Spleen (tissue), 7 donors: ENCODE data around the gene INSM1.

ENCODE experiments used
- POLR2AphosphoS5 ChIP-seq, 3 donors: sonication (generic); formaldehyde crosslinking; IDR thresholded peaks; one replicate each; pipeline ENCODE4 v1.5.1; 2017; ENCODE audit warnings: antibody characterized with exemption in 3 of 3
- TF ChIP-seq, protein P1 (sequence below), 11 experiments: fragments of 200-600 bp in 7 of 11; fragments of 450-650 bp in 4 of 11; sonication (generic) in 4 of 11; IDR thresholded peaks in 8 of 11; conservative IDR thresholded peaks in 3 of 11; 1 replicate in 7 of 11; 2 replicates in 4 of 11; pipeline versions ENCODE4 v1.4.0 to v1.8.0; 2016 to 2021; ENCODE audit warnings: antibody characterized with exemption in 11 of 11, inconsistent platforms in 4 of 11, mild to moderate bottlenecking in 1 of 11
- donor health status: DM: no; HTN: no; CAD: no; lungs with moderate emphysema.
- donor health status: DM: no; HTN: no; CAD: no.
- donor health status: DM: no; HTN: no; CAD: no.

DNA sequence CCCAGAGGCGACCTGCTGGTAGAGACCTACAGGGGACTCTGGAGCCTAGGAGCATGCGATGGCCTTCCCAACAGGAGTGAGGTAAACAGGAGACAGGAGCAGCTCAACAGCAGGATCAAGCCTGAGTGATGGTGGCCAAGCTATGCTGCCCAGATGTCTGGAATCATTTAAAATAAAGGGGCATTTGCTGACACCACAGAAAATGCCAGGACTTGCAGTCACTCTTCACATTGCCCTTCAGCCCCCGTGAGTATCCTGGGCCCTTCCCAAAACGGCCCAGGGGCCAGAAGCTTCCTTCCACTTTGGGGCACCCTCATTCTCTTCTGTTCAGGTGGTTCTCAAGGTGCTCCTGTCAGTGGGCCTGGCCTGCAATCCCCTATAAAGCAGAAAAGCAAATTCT is 23.2 kb downstream of the INSM1 start:
- TF ChIP-seq, protein P1, sequence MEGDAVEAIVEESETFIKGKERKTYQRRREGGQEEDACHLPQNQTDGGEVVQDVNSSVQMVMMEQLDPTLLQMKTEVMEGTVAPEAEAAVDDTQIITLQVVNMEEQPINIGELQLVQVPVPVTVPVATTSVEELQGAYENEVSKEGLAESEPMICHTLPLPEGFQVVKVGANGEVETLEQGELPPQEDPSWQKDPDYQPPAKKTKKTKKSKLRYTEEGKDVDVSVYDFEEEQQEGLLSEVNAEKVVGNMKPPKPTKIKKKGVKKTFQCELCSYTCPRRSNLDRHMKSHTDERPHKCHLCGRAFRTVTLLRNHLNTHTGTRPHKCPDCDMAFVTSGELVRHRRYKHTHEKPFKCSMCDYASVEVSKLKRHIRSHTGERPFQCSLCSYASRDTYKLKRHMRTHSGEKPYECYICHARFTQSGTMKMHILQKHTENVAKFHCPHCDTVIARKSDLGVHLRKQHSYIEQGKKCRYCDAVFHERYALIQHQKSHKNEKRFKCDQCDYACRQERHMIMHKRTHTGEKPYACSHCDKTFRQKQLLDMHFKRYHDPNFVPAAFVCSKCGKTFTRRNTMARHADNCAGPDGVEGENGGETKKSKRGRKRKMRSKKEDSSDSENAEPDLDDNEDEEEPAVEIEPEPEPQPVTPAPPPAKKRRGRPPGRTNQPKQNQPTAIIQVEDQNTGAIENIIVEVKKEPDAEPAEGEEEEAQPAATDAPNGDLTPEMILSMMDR (IDR thresholded peaks at IDR 0.05 in 8 of 11, conservative IDR thresholded peaks at IDR 0.05 in 3 of 11) = no peak
- no peak for TF ChIP-seq POLR2AphosphoS5 (IDR thresholded peaks at IDR 0.05)
